GM18520 (cell line): Measurements from ENCODE around the gene NCS1.

Experiments used
- ATAC-seq: cut with Tn5 transposase; IDR thresholded peaks from one replicate; pipeline ENCODE4 v1.9.1; 2021; ENCODE audit not compliant: unreplicated experiment

NCS1 gene

DNA sequence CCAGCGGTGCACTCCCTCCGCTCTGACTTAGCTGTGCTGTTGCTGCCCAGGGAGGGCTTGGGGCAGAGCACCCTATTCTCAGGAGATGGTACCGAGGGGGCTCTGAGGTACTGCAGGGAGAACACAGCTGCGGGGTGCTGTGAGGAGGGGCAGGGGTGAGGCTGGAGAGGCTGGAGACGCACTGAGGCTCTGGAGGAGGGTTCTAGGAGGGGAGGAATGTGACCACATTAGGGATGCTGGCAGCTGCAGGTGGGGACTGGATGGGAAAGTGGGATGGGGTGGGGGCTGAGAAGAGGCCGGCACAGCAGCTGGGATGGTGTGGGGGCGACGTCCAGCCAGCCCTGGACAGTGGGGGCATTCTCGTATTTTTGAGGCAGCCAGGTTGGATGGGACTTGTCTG lies 20.9 kb downstream of the NCS1 start:
- no peak for ATAC-seq

DNA sequence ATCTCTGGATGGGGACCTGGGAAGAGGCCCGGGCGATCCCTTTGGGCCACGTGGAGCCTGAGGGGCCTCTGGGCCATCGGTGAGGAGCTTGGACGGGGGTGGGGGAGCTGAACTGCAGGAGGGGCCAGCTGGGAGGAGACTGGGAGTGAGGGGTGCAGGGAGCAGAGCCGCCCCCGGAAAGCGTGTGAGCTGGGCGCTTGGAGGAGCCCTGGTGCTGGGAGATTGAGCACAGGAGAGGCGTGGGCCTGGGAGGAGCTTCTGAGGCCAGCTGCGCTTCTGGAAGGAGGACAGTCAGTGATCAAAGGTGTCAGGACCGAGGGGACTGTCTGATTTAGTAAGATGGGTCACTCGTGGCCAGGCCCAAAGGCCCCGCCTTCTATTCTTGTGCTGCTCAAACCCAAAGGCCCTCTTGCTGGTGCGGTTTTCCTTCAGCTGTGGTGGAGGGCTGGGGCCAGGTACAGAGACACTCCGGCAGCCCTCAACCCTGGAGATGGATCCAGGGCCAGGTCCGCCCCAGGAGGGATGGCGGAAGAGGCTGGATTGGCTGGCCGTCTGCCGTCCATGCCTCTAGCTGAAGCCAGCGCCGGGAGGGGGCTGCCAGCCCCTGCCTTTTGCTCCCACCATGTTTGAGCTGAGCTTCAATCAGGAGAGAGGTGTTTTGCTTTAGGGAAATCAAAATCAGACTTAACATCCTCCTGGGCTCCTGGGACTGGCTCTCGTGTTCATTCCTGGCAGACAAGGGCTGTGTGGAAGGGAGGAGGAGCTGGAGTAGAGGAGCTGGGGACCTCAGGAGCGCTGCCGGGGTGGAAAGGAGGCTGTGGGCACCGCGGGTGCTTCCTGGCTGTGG lies 21.6 kb downstream of the NCS1 start:
- no peak for ATAC-seq

DNA sequence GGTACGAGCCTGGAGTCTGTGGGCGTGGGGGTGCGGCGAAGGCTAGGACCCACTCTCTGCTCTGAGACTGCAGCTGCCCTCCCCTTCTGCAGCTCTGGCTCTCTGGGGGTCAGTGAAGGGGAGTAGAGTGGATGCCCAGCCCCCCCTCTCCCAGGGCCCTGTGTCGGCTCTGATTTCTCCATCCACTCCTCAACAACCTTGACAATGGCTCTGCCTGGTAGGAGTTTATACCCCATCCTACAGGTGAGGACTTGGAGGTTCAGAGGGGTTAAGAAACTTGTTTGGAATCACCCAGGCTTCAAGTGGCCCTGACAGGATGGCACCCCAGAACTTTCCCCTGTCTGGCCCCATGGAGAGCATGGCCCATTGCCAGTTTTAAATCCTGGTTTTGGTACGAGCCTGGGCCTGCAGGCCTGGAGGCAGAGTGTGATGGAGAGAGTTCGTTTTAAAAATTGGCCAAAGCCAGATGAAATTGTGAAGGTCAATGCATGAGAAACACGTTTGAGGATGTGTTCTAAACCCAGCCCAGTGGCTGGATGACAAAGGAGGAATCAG lies 22.3 kb downstream of the NCS1 start:
- no peak for ATAC-seq

DNA sequence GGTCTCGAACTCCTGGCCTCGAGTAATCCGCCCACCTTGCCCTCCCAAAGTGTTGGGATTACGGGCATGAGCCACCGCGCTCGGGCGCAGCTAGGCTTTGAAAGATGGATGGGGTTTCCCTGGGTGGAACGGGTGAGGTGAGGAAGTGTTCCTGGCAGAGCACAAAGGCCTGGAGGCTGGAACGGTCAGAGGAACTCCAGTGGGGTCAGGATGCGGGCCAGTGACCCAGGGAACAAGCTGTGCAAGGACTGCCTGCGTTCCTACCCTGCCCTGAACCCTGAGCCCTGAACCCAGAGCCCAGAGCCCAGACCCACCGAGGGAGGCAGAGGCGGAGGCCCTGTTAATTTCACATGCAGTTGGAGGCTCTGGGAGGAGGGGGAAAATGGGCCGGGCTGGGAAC lies 23.4 kb downstream of the NCS1 start:
- ATAC-seq = no peak

DNA sequence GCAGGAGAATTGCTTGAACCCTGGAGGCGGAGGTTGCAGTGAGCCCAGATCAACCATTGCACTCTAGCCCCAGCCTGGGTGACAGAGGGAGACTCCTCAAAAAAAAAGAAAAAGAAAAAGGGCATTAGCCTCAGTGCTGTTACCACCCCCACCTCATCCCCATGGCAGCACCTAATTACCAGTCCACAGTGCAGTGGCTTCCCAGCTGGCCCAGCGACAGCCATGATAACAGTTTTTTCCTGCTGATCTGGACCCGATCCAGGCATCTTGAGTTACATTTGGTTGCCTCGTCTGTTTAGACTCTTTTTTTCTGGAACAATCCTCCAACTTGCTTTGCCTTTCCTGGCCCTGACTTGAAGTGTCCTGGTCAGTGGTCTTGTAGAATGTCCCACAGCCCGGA lies 24.4 kb downstream of the NCS1 start:
- ATAC-seq = no peak

DNA sequence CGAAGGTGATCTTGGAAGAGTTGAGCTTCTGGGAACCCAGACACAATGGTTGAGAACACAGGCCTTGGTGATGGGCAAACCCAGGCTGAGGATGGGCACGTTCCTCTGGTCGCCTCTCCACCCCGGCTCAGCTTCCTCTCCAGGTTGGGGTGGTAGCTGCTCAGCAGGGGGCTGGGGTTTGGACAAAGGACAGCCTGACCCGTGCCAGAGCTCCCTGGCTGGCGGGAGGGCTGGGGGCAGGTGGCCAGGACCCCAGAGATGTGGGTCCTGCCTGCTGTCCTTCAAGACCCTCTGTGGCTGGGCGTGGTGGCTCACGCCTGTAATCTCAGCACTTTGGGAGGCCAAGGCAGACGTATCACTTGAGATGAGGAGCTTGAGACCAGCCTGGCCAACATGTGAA lies 25.2 kb downstream of the NCS1 start:
- no peak for ATAC-seq

DNA sequence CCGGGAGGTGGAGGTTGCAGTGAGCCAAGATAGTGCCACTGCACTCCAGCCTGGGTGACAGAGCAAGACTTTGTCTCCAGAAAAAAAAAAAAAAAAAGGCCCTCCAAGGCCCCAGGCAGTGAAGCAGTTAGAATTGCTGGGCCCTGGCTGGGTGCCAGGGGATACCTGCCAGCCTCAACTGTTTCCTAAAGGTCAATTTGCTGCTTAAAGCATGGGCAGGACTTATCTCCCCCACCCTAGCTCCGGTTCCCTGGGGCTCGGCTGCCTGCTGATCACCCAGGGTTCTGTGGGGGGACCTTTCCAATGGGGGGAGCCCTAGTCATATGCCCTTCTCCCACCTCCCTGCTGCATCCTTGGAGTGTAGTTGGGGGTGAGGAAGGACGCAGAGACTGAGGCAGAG lies 25.7 kb downstream of the NCS1 start:
- ATAC-seq = no peak

DNA sequence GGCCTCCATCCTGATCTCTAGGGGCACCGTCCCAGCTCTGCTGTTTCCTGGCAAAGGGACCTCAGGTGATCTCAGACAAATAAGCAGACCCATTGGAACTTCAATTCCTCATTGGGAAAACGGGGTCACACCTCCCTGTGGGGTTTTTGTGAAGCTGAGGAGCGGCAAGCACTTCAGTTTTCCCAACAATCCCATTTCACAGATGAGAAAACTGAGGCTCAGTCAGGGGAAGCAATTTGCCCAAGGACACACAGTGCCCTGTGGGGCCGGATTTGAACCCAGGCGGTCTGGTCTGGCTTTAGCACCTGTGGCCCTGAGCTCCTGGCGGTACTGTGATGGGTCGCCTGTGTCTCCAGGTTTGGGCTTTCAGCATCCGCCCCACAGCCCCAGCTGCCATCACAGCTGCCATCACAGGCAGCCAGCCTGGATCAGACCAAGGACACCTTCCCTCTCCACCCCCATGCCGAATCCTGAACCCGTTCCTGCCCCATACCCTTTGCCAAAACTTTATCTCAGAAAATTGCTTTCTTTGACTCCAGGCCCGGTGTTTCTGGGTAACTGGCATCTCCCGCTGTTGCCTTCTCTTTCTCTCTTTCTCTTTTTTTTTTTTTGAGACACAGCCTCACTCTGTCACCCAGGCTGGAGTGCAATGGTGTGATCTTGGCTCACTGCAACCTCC lies 26.4 kb downstream of the NCS1 start:
- ATAC-seq = no peak

DNA sequence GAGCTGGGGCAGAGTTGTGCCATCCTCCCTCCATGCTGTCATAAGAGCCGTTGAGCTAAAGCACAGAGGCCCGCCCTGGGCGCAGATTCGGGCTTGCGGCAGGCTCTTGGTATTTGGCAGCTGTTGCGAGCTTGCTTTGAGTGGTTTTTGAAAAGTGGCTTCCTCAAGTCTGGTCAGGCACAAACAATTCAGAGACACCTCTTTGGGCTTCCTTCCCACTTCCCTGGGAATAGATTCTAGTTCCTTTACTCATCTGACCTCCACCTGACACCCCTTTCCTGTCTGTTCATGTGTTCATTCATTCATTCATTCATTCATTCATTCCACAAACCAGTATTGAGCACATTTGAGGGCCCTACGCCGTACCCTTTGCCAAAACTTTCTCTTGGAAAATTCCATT lies 27.4 kb downstream of the NCS1 start:
- no peak for ATAC-seq

DNA sequence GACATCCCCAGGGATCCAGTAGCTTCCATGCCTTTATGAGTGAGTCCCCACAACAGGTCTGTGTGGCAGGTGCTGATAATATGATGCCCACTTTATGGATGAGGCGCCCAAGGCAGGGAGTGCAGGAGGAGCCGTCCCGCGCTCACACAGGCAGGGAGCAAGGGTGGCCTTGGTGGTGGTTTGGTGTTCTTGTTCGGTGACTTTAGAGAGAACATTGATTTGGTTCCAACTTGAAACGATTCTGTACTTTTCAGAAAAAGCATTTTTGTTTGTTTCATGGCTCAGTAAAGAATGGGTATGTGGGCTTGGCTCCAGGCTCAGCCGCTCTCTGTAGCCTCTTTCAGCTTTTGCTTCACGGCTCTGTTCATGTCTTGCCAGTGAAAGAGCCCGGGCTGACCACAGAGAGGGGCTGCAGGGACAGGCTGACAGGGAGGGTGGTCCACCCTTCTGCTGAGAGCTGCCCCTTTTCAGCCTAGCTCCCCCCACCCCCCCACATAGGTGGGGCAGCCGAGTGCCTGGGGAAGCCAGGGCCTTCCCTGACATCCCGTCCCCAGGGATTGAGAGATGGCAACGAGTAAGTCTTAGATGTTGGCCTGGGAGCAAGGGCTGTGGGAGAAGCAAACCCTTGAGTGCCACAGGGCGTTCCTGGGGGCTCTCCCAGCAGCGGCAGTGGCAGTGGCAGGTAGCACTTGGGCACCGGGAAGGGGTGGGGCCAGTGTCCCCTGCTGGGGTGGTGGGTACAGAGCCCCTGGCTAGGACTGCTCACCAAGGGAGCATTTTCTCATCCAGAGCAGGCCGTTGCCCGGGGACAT lies 28.0 kb downstream of the NCS1 start:
- ATAC-seq = no peak

DNA sequence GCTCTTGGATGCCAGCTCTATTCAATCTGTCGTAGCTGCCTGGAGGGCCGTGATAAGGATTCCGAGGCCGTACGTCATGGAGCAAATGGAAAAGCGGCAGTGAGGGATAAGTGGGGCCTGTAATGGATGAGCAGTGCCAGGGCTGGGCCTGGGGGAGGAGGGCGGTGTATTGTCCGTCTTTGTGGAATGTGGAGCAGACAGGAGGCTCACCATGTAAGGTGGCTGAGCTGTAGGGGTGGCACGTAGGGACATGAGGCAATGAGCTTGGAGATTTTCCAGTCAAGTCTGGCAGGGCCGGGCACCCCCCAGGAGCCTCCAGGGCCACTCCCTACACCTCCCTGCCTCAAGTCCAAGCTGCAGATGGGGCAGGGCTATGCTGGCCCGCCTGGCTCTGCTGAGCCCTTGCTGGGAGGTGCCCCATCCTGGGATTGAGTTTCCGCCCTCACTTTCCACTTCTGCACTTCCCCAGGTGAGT lies 29.2 kb downstream of the NCS1 start:
- ATAC-seq = no peak

DNA sequence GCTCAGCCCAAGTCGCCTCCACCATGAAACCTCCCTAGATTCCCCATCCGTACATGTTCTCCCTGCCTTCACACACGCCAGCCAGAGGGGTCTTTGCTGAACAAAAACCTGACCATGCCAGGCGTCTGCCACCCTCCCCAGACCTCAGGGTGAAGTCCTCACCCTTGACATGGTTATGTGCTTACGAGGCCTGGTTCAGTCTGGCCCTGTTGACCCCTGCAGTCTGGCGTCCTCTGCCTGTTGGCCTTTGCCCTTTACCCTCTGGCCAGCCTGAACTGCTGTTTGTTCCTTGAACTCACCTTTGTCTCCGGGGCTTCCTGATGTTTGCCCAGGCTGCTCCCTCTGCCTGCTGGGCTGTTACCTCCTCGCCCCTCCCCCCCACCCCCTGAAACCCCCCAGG lies 29.8 kb downstream of the NCS1 start:
- ATAC-seq = no peak

DNA sequence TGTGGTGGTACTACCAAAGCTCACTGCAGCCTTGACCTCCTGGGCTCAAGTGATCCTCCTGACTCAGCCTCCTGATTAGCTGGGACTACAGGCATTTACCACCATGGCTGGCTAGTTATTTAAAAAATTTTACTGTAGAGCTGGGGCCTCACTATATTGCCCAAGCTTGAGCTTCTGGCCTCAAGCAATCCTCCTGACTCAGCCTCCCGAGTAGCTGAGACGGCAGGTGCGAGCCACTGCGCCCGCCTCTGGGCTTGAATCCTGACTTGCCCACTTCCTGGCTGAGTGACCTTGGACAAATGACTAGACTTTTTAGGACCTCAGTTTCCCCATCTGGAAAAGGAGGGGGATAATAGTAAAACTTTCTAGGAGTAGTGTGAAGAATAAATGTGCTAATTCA lies 32.1 kb downstream of the NCS1 start:
- ATAC-seq = no peak

DNA sequence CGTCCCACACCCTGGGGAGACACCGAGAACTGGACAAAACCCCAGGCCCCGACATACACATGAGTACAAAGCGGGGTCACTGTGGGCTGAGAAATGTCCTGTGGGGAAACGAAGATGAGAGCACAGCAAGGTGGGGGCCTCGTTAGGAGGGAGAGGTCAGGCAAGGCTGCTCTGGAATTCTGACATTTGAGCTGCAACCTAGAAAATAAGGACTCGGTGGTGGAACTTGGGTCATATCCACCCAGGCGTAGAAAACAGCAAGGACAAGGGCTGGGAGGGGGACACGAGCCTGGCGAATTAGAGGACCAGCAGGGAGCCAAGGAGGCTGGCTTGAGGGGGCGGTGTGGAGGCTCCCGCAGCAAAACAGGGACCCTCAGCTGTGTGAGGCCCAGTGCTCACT lies 32.8 kb downstream of the NCS1 start:
- no peak for ATAC-seq

DNA sequence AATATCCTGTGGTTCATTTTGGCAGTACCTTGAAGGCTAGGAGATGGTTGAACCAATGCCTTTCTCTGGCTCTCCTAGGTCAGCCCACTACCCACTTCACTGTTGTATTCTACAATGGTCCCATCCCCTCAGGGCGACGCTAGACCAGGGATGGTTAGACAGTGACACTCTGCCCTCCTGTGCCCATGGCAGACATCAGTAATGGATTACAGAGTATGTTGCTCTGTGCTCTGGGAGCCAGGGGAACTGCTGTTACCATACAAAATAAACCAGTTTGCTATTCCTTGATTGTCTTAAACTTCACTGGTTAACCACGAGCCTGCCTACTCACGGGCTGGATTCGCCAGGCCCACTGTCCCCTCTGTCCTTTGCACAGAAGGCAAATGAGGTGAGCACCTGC lies 33.7 kb downstream of the NCS1 start:
- ATAC-seq = no peak

DNA sequence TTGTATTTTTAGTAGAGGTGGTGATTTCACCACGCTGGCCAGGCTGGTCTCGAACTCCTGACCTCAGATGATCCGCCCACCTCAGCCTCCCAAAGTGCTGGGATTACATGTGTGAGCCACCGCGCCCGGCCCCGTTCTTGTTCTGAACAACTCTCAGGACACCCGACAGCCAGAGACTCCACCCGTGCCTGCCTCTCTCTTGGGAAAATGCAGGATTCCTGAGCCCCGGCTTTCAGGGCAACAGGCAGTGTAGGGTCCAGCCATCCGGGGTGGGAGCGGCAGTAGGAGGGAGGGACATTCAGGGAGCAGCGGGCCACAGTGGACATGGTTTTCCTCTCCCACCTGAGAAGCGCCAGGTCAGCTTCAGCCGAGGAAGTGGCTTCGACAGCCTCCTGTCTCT lies 34.4 kb downstream of the NCS1 start:
- no peak for ATAC-seq

DNA sequence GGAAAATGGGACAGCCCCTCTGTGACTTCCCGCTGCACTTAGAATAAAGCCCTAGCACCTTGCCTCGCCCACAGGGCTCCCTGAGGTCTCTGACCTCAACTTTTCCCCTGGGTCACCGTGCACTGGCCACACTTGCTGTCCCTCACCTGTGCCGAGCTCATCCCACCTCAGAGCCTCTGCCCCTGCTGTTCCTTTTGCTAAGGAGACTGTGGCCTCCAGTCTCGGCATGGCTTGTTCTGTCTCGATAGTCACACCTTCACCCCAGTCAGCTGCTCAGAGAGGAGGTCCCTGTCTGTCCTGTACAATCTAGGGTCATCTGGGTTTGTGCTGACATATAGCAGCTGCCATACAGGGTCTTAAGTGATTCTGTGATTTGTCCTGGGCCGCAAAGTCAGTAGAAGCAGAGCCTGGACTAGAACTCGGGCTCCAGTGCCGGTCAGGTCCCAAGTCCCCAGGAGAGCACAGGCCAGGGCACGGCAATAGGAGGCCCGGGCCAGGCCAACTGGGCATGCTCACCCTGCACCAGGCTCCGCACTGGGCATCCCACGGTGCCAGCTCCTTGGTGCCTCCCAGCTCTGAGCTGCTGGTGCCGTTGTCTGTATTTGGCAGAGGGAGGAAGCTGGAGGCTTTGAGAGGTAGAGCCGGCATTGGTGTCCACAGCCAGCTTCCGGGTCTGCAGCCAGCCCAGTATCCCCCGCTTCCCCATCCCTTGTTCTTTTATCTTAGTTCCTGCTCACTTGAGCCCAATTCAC lies 35.2 kb downstream of the NCS1 start:
- ATAC-seq = no peak

DNA sequence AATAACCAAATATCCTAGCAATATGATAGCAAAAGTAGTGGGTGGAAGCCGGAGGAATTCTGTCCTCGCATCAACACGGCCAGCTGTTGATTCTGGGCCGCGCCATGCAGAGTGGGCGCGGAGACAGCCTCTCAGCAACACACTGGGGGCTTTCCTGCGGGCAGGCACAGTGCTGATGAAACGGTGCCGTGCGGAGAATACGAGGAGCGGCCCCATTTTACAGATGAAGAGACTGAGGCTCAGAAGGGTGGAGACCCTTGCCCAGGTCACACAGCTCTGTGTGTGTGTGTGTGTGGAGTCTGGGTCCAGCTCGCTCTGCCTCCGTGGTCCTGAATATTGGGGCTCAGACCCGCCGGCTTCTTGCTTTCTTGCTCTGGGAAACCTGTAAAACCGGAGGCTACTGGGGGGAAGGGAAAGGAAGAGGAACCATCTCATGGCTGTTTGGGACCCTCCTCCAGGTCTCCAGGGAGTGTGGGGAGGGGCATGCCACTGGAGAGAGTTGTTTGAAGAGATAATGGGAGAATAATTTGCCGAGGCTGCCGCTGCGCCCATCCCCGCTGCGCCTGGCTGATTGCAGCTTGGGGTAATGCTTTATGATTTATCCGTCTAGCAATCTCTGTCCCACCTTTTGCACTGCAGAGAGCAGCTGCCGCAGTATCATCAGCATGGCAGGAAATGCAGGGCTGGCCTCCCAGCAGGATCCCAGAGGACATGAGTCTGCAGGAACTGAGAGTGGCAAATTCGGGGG lies 36.6 kb downstream of the NCS1 start:
- no peak for ATAC-seq

DNA sequence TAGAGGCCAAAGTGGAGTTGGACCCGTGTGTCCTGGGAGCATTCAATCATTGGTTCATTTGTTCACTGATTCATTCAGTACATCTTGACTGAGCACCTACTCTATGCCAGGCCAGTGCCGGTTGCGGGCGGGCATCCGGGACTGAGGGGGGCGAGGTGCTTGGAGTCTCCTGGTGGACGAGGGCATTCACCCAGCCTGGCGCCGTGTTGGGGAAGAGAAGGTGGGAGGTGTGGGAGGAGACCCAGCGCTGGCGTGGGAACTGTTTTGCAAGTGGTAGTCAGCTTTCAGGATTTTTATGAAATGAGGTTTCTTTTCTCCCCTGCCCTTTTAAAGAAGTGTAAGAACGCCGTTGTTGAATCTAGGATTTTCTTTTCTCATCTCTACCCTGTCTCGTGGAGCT lies 37.2 kb downstream of the NCS1 start:
- ATAC-seq = no peak
